AG10803 (cell line): ENCODE results near the gene SF3A1.

ENCODE experiments used
- DNase-seq: peaks from one replicate; pipeline ENCODE4 v3.0.0; 2010; ENCODE audit warnings: low read depth
- H3K4me3 ChIP-seq: 2 replicates; pipeline ENCODE4 v1.5.1; 2011; ENCODE audit warnings: mild to moderate bottlenecking, low read length, control low read depth
- CTCF ChIP-seq: conservative IDR thresholded peaks from 2 replicates; pipeline ENCODE4 v1.5.1; 2011; ENCODE audit warnings: mild to moderate bottlenecking, low read length, control low read depth, inconsistent platforms

The SF3A1 gene

GRCh38 chr22:30399718-30400117 lies 43.0 kb upstream of the SF3A1 start:
- no peak for DNase-seq
- no peak for TF ChIP-seq CTCF
- no peak overlapping the region for H3K4me3 ChIP-seq

GRCh38 chr22:30398685-30399680 lies 42.3 kb upstream of the SF3A1 start:
- TF ChIP-seq CTCF = no peak
- DNase-seq = no peak
- peak overlapping the region; percentile 83; the same call in 1 of the 2 replicates for H3K4me3 ChIP-seq

- no peak for DNase-seq
- peak overlapping the region; percentile 83 for H3K4me3 ChIP-seq
- no peak for TF ChIP-seq CTCF
Observed at GRCh38 chr22:30397656-30398635, 41.3 kb upstream of the SF3A1 start.

GRCh38 chr22:30396871-30397655 lies 40.4 kb upstream of the SF3A1 start, which contains the start of gene SEC14L2:
SEC14L2 (plus strand) TSS chr22:30397018; CDS start chr22:30397117, 99 bp downstream.
- no peak for TF ChIP-seq CTCF
- DNase-seq = peak; percentile 43
- H3K4me3 ChIP-seq = peak within 1 kb of the TSS; percentile 83

GRCh38 chr22:30393885-30394284 lies 37.2 kb upstream of the SF3A1 start:
- H3K4me3 ChIP-seq = no peak overlapping the region
- no peak for TF ChIP-seq CTCF
- DNase-seq = no peak

GRCh38 chr22:30393322-30393680 lies 36.6 kb upstream of the SF3A1 start:
- no peak for TF ChIP-seq CTCF
- no peak overlapping the region for H3K4me3 ChIP-seq
- no peak for DNase-seq
